Measurements from ENCODE around the gene MKNK2.
"Not testable (repeated sequence)": the region's sequence is repeated elsewhere in the genome, so short reads cannot be mapped to it uniquely, and the experiment has no call there.

The MKNK2 gene

DNA sequence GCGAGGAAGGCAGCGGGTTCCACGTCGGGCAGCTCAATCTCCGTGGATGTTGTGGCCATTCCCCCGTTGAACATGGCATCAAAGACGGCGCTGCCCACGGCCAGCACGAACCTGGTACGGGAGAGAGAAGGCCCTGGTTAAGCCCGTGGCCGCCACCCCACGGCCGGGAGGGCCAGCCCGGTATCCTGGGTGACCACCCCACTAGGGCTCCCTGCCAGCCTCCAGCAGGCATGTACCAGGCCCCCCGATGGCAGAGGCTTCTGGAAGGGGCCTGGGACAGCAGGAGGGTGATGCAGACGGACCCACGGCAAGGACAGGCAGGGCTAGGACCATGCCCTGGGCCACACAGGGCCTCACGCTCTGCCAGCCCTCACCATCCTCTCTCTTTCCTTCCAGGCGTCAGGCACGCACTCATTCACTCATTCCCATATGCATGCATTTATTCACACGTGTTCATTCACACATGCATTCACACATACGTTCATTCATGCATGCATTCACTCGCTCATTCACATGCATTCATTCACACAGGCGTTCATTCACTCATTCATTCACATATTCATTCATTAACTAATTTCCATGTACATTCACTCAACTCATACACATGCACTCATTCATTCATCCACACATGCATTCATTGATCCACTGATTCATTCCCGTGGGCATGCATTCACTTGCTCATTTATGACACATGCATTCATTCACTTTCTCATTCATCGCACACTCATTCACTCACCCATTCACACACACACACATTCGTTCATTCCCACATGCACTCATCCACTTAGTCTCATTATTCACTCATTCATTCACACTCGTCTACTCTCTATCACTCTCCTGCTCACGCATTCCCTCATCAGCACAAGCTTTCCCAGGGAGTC is 53.5 kb downstream of the MKNK2 start:
- TF ChIP-seq, protein P1, sequence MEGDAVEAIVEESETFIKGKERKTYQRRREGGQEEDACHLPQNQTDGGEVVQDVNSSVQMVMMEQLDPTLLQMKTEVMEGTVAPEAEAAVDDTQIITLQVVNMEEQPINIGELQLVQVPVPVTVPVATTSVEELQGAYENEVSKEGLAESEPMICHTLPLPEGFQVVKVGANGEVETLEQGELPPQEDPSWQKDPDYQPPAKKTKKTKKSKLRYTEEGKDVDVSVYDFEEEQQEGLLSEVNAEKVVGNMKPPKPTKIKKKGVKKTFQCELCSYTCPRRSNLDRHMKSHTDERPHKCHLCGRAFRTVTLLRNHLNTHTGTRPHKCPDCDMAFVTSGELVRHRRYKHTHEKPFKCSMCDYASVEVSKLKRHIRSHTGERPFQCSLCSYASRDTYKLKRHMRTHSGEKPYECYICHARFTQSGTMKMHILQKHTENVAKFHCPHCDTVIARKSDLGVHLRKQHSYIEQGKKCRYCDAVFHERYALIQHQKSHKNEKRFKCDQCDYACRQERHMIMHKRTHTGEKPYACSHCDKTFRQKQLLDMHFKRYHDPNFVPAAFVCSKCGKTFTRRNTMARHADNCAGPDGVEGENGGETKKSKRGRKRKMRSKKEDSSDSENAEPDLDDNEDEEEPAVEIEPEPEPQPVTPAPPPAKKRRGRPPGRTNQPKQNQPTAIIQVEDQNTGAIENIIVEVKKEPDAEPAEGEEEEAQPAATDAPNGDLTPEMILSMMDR (IDR thresholded peaks at IDR 0.05), result no peak
- H3K4me3 Mint-ChIP-seq, result no peak overlapping the region
- DNase-seq, result no peak
- peaks cover 25% of the 10 kb centered on the region for H3K9me3 Mint-ChIP-seq
- H3K27ac Mint-ChIP-seq, result no peak overlapping the region
- H3K36me3 Mint-ChIP-seq (ENCODE audit: low read depth), result peaks cover 78% of the 10 kb centered on the region
- no peaks in the 10 kb centered on the region for H3K27me3 Mint-ChIP-seq (ENCODE audit: low read depth, poor library complexity)
- H3K4me1 Mint-ChIP-seq, result no peaks in the 10 kb centered on the region

DNA sequence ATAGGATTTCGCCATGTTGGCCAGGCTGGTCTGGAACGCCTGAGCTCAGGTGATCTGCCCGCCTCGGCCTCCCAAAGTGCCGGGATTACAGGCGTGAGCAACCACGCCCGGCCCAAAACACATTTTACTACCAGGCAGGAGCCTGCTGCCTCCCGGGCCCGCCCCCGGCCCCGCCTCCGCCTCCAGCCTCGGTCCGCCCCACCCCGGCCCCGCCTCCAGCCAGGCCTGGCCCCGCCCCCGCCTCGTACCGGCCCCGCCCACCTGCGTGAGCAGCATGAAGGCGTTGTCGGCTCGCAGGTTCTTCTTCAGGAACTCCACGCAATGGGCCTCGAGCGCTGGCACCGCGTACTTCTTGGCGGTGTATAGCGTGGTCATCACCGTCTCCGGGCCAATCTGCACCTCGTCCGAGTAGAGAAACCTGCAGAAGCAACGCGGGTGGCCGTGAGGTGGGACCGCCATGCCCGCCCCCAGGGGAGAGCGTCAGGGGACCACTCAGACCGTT is 58.2 kb downstream of the MKNK2 start:
- no peak overlapping the region for H3K4me3 Mint-ChIP-seq
- peaks cover 59% of the 10 kb centered on the region for H3K36me3 Mint-ChIP-seq (ENCODE audit: low read depth)
- no peaks in the 10 kb centered on the region for H3K4me1 Mint-ChIP-seq
- peaks cover 21% of the 10 kb centered on the region for H3K9me3 Mint-ChIP-seq
- DNase-seq, result no peak
- TF ChIP-seq, protein P1 (IDR thresholded peaks at IDR 0.05), result no peak
- H3K27ac Mint-ChIP-seq, result no peak overlapping the region
- H3K27me3 Mint-ChIP-seq (ENCODE audit: low read depth, poor library complexity), result no peaks in the 10 kb centered on the region

DNA sequence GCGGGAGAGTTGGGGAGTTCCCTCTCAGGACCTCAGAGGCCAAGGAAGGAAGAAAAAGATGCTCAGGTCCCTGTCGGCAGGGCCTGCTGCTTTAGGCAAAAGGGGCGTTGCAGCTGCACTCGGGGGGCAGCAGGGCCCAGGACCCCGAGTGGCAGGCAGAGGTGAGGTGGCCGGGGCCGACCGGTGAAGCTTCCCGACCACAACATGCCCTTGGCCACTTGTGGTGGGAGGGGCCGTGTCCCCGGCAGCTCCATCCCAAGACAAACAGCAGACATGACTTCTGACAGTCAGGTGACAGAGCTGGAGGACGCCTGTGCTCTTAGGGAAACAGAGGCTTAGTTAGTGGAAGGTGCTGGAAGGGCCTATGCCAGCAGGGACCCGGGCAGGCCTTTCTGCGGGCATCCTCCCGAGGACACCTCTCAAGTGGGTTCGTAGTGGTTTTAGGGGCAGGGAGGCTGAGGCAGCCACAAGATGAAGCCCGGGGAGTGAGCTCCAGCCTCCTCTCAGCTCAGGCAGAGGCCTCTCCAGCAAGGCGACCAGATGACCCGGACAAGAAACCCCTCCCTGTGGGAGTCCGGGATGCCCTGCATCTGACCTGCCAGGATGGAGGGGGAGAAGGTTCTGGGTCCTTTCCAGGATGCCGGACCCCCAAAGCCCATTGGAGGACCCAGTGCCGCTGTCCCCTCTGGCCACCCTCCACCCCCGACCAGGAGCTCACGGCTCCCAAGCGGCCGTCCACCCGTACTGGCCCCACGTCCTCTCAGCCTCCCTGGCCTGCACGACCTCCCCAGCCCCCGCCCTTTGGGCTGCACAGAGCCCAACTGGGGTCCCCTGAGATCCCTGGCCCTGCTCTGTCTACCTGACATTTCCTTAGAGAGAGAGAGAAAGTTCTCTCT is 59.8 kb downstream of the MKNK2 start:
- no peak for DNase-seq
- H3K4me3 Mint-ChIP-seq, result no peak overlapping the region
- TF ChIP-seq, protein P1 (IDR thresholded peaks at IDR 0.05), result no peak
- H3K36me3 Mint-ChIP-seq (ENCODE audit: low read depth), result peaks cover 43% of the 10 kb centered on the region
- no peaks in the 10 kb centered on the region for H3K4me1 Mint-ChIP-seq
- no peaks in the 10 kb centered on the region for H3K27me3 Mint-ChIP-seq (ENCODE audit: low read depth, poor library complexity)
- H3K9me3 Mint-ChIP-seq, result peaks cover 12% of the 10 kb centered on the region
- H3K27ac Mint-ChIP-seq, result peak overlapping the region; percentile 32

DNA sequence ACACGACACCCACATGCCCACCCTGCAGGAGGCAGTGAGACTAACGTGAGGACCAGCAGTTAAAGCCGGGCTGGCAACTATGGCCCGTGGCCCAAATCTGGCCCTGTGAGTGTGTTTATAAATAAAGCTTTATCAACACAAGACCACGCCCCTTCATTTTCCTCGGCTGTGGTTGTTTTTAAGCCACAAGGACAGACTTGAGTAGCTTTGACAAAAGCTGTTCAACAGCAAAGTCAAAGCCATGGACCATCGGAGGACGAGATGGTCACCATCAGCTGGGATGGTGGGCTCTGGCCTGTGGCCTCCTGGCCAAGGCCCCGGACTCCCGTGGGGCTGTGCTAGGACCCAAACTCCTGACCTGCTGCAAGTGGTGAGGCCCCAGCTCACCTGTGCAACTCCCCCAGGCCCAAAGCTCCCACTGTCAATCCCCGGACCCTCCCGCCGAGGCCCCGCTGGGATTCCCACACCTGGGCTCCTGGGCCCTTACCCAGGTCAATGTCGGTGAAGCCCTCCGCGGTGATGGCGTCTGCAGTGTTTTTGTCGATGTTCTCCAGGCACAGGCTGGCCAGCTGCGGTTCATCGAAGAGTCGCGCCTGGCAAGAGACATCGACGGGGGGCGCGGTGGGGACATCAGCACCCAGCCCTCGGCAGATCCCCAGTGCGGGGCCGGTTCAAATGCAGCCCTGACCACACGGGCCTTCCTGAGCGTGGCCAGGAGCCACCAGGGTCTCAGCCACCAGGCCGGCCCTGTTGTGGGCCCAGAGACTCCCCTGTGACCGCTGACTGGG is 60.6 kb downstream of the MKNK2 start:
- TF ChIP-seq, protein P1 (IDR thresholded peaks at IDR 0.05), result no peak
- Mint-ChIP-seq H3K9me3 (peaks cover 7% of the 10 kb centered on the region), H3K27ac (no peak overlapping the region), H3K4me1 (no peaks in the 10 kb centered on the region), H3K4me3 (no peak overlapping the region), H3K36me3 (ENCODE audit: low read depth) (peaks cover 35% of the 10 kb centered on the region), H3K27me3 (ENCODE audit: low read depth, poor library complexity) (no peaks in the 10 kb centered on the region)
- no peak for DNase-seq

DNA sequence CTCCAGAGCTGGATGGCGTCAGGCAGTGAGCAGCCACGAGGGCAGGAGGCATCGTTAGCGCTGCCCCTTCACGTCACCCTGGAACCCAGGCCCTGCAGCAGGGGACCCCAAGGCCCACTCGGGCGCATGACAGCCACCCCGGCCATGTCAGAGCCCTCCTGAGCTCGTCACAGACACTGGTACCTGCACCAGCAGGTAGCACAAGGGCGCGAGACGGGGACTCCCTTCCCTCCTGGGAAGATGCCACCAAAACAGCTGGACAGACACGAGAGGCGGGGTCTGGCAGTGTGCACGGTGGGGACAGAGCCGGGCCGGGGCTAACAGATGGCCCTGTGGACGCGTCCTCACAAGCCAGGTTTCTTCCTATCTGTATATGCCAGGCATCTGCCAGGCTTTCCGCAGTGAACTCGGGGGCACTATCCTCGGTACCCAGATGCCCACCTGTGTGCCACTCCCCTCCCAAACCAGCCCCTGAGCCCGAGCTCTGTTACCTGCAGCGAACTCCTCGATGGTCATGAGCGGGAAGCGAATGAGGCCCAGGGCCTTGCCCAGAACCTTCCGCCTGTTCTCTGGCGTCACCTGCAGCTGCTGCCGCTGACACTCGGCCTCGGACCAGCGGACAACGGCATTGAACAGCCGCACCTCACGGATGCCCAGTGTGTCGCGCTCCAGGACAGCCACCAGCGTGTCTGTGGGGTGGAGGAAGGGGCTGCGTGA is 61.4 kb downstream of the MKNK2 start:
- Mint-ChIP-seq H3K4me3 (no peak overlapping the region), H3K36me3 (ENCODE audit: low read depth) (peaks cover 33% of the 10 kb centered on the region), H3K27me3 (ENCODE audit: low read depth, poor library complexity) (no peaks in the 10 kb centered on the region), H3K4me1 (no peaks in the 10 kb centered on the region), H3K27ac (peak overlapping the region; percentile 74), H3K9me3 (peaks cover 5% of the 10 kb centered on the region)
- TF ChIP-seq, protein P1 (IDR thresholded peaks at IDR 0.05), result no peak
- DNase-seq, result no peak

DNA sequence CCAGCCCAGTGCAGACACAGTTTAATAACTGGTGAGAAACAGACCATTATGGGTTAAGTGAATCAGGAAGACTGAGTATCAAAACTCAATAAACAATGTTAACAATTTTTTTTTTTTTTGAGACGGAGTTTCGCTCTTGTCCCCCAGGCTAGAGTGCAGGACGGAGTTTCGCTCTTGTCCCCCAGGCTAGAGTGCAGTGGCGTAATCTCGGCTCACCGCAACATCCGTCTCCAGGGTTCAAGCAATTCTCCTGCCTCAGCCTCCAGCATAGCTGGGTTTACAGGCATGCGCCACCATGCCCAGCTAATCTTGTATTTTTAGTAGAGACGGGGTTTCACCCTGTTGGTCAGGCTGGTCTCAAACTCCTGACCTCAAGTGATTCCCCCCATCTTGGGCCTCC is 62.6 kb downstream of the MKNK2 start:
- Mint-ChIP-seq H3K36me3 (ENCODE audit: low read depth) (peaks cover 33% of the 10 kb centered on the region), H3K27ac (peak overlapping the region; percentile 69)
- not testable (repeated sequence) for H3K4me1 Mint-ChIP-seq; H3K27me3 Mint-ChIP-seq (ENCODE audit: low read depth, poor library complexity); H3K4me3 Mint-ChIP-seq; DNase-seq; H3K9me3 Mint-ChIP-seq

Measured in nephron progenitor cell (in vitro differentiated cells).